GM10248 (cell line): ENCODE data around the gene FHOD3.

ENCODE experiments used
- CTCF ChIA-PET: fragments of 300-600 bp; sonication (Branson Sonifier 250); formaldehyde crosslinking; extraction: SDS; loops from one replicate; lab custom pipeline; 2021; ENCODE audit warnings: antibody characterized with exemption; lab: Yijun Ruan, JAX
- POLR2A ChIA-PET: fragments of 350-650 bp; sonication (Branson Sonifier 250); formaldehyde crosslinking; extraction: SDS; loops from one replicate; lab custom pipeline; 2020; ENCODE audit warnings: antibody characterized with exemption; lab: Yijun Ruan, JAX
- DNase-seq: peaks from one replicate; pipeline ENCODE4 v3.0.0; 2012; ENCODE audit errors: extremely low spot score
- CTCF ChIP-seq: IDR thresholded peaks from 2 replicates; pipeline ENCODE4 v1.5.1; 2012; ENCODE audit warnings: mild to moderate bottlenecking, low read depth; ENCODE audit errors: extremely low read depth, missing control alignments, control extremely low read depth

Gene FHOD3

GRCh38 chr18:36312806-36313395 lies 15.4 kb downstream of the FHOD3 start:
- ChIA-PET POLR2A (no interaction called here), CTCF (no interaction called here)
- TF ChIP-seq CTCF = no peak
- DNase-seq = no peak

GRCh38 chr18:36314098-36314497 lies 16.6 kb downstream of the FHOD3 start:
- CTCF ChIA-PET = no interaction called here
- POLR2A ChIA-PET = no interaction called here
- TF ChIP-seq CTCF = no peak
- DNase-seq = no peak

- DNase-seq = no peak
- no peak for TF ChIP-seq CTCF
- POLR2A ChIA-PET = no interaction called here
- CTCF ChIA-PET = no interaction called here
Measured at GRCh38 chr18:36314754-36315153, 17.2 kb downstream of the FHOD3 start.

- DNase-seq = no peak
- ChIA-PET CTCF (interaction anchor here (0.8 kb wide), 1 partner anchor 31 kb away, joined by 4 read pairs; no protein-coding TSS in a partner anchor), POLR2A (no interaction called here)
- TF ChIP-seq CTCF = no peak
Measured at GRCh38 chr18:36315736-36316135, 18.2 kb downstream of the FHOD3 start.

GRCh38 chr18:36316246-36316645 lies 18.7 kb downstream of the FHOD3 start:
- ChIA-PET CTCF (interaction anchor here (0.8 kb wide), 1 partner anchor 32 kb away, joined by 4 read pairs; no protein-coding TSS in a partner anchor), POLR2A (no interaction called here)
- TF ChIP-seq CTCF = no peak
- DNase-seq = no peak

GRCh38 chr18:36321658-36322407 lies 24.3 kb downstream of the FHOD3 start:
- CTCF ChIA-PET = interaction anchor here (0.9 kb wide), 1 partner anchor 16 kb away, joined by 3 read pairs; no protein-coding TSS in a partner anchor
- no peak for DNase-seq
- TF ChIP-seq CTCF = no peak
- POLR2A ChIA-PET = no interaction called here
